Loucy (cell line): ENCODE data around the gene COL11A2.
A peak's percentile ranks its signal among the peaks of the same experiment; 100 is the strongest.

ENCODE experiments used
- H2AFZ ChIP-seq: fragments of 200-600 bp; sonication (generic); 2 replicates; pipeline ENCODE4 v1.6.0; 2016; ENCODE audit warnings: antibody characterized with exemption, mild to moderate bottlenecking, low read length, moderate library complexity
- H3F3A ChIP-seq: fragments of 200-600 bp; 2 replicates; pipeline ENCODE4 v1.6.0; 2016; ENCODE audit warnings: antibody characterized with exemption, low read depth, mild to moderate bottlenecking
- H3K27me3 ChIP-seq: fragments of 200-600 bp; sonication (generic); 2 replicates; pipeline ENCODE4 v1.6.1; 2014; ENCODE audit warnings: low read length, mild to moderate bottlenecking; ENCODE audit not compliant: insufficient read depth, poor library complexity, severe bottlenecking
- H3K36me3 ChIP-seq: fragments of 200-600 bp; sonication (generic); 2 replicates; pipeline ENCODE4 v1.6.1; 2016; ENCODE audit warnings: low read length; ENCODE audit not compliant: insufficient read depth
- H3K4me1 ChIP-seq: fragments of 200-600 bp; sonication (generic); 2 replicates; pipeline ENCODE4 v1.5.1; 2014; ENCODE audit warnings: low read length, mild to moderate bottlenecking; ENCODE audit not compliant: insufficient read depth, poor library complexity, severe bottlenecking
- H3K4me2 ChIP-seq: fragments of 200-600 bp; sonication (generic); 2 replicates; pipeline ENCODE4 v1.6.0; 2014; ENCODE audit warnings: antibody characterized with exemption, low read length, low read depth, mild to moderate bottlenecking; ENCODE audit not compliant: poor library complexity, severe bottlenecking
- H3K4me3 ChIP-seq: fragments of 200-600 bp; sonication (generic); 2 replicates; pipeline ENCODE4 v1.5.1; 2014; ENCODE audit warnings: low read length, mild to moderate bottlenecking, mixed read lengths; ENCODE audit not compliant: poor library complexity, severe bottlenecking
- H3K79me2 ChIP-seq: fragments of 200-600 bp; sonication (generic); 2 replicates; pipeline ENCODE4 v1.6.1; 2014; ENCODE audit warnings: low read length; ENCODE audit not compliant: insufficient read depth
- H3K9ac ChIP-seq: fragments of 200-600 bp; sonication (generic); 2 replicates; pipeline ENCODE4 v1.6.0; 2014; ENCODE audit warnings: mild to moderate bottlenecking, low read depth, low read length, moderate library complexity; ENCODE audit not compliant: poor library complexity, severe bottlenecking
- H3K9me2 ChIP-seq: fragments of 200-600 bp; sonication (generic); replicated peaks from 2 replicates; pipeline ENCODE4 v1.6.1; 2016; ENCODE audit warnings: low read depth, low read length, mixed read lengths
- H3K9me3 ChIP-seq: fragments of 200-600 bp; sonication (generic); 2 replicates; pipeline ENCODE4 v1.6.1; 2014; ENCODE audit warnings: mild to moderate bottlenecking, antibody characterized with exemption, low read length, low read depth; ENCODE audit not compliant: insufficient read depth
- H4K20me1 ChIP-seq: fragments of 200-600 bp; sonication (generic); 2 replicates; pipeline ENCODE4 v1.6.0; 2014; ENCODE audit warnings: antibody characterized with exemption, low read length, mild to moderate bottlenecking; ENCODE audit not compliant: insufficient read depth, poor library complexity, severe bottlenecking
- CTCF ChIP-seq: fragments of 200-600 bp; sonication (generic); conservative IDR thresholded peaks from 2 replicates; pipeline ENCODE4 v1.5.1; 2014; ENCODE audit warnings: mild to moderate bottlenecking, antibody characterized with exemption, low read length
- EZH2phosphoT487 ChIP-seq: fragments of 200-600 bp; IDR thresholded peaks from 2 replicates; pipeline ENCODE4 v1.6.1; 2018; ENCODE audit warnings: antibody characterized with exemption, mild to moderate bottlenecking, moderate library complexity, borderline replicate concordance

Gene COL11A2

DNA sequence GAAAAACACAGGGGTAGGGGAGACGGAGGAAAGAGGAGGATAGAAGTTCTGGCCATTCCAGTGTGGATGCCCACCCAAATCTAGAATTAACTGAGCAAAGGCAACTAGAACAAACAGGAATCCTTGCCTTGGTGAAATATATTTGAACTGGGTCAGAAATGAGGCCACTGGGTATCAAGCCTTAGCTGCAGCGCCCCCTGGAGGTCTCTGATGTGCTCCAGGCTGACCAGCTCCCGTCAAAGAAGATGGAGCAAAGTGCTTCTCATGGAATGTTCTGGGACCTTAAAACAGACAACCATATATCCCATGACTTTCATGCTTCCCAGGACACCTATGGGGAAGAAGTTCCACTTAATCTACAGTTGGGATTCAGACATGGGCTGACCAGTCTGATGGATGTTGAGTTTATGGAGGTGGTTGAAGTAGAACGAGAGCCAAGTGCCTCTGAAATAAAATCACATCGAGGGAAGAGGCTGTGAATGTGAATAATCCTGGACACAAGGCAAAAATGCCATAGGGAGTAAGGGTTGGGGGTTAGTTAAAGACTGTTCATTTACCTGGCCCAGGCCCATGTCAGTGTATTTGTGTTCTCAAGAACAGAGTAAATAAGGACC, 66.1 kb downstream of the COL11A2 start:
- no peaks in the 10 kb centered on the region for H3K36me3 ChIP-seq
- no peaks in the 10 kb centered on the region for H3K9me3 ChIP-seq
- 0 out of 2 replicates have a peak overlapping the region, but pooled peaks have one; percentile 62 for H2AFZ ChIP-seq
- H3K4me1 ChIP-seq, result no peaks in the 10 kb centered on the region
- H3K79me2 ChIP-seq, result no peaks in the 10 kb centered on the region
- no peaks in the 10 kb centered on the region for H3F3A ChIP-seq
- H3K4me3 ChIP-seq, result no peak overlapping the region
- no peak overlapping the region for H3K4me2 ChIP-seq
- no peaks in the 10 kb centered on the region for H3K9me2 ChIP-seq
- peaks cover 7% of the 10 kb centered on the region for H3K27me3 ChIP-seq
- H4K20me1 ChIP-seq, result no peaks in the 10 kb centered on the region
- no peak overlapping the region for H3K9ac ChIP-seq
- no peak for TF ChIP-seq EZH2phosphoT487
- peak; percentile 90 for TF ChIP-seq CTCF

GRCh38 chr6:33124947-33125346, 67.3 kb downstream of the COL11A2 start:
- H2AFZ ChIP-seq, result 0 out of 2 replicates have a peak overlapping the region, but pooled peaks have one; percentile 38
- H3K4me3 ChIP-seq, result no peak overlapping the region
- no peaks in the 10 kb centered on the region for H3K79me2 ChIP-seq
- H3K4me2 ChIP-seq, result no peak overlapping the region
- no peaks in the 10 kb centered on the region for H3K36me3 ChIP-seq
- H3K9me2 ChIP-seq, result no peaks in the 10 kb centered on the region
- TF ChIP-seq CTCF (no peak), EZH2phosphoT487 (no peak)
- no peaks in the 10 kb centered on the region for H3K9me3 ChIP-seq
- no peaks in the 10 kb centered on the region for H3K27me3 ChIP-seq
- no peaks in the 10 kb centered on the region for H4K20me1 ChIP-seq
- no peaks in the 10 kb centered on the region for H3F3A ChIP-seq
- no peaks in the 10 kb centered on the region for H3K4me1 ChIP-seq
- H3K9ac ChIP-seq, result no peak overlapping the region

GRCh38 chr6:33124525-33124901, 67.8 kb downstream of the COL11A2 start:
- Histone ChIP-seq H3K36me3 (no peaks in the 10 kb centered on the region), H4K20me1 (no peaks in the 10 kb centered on the region), H3K9ac (no peak overlapping the region), H3K4me1 (no peaks in the 10 kb centered on the region), H3F3A (no peaks in the 10 kb centered on the region), H3K4me3 (no peak overlapping the region), H3K4me2 (no peak overlapping the region), H3K9me2 (no peaks in the 10 kb centered on the region), H3K9me3 (no peaks in the 10 kb centered on the region), H2AFZ (peak overlapping the region; percentile 47; the same call in 1 of the 2 replicates), H3K27me3 (no peaks in the 10 kb centered on the region), H3K79me2 (no peaks in the 10 kb centered on the region)
- TF ChIP-seq CTCF, result no peak
